RPMI8226 (cell line): ENCODE results near the gene NT5C1B.
A peak's percentile ranks its signal among the peaks of the same experiment; 100 is the strongest.

Experiments
- DNase-seq: peaks from one replicate; pipeline ENCODE4 v3.0.0-alpha.2; 2015

Gene NT5C1B

DNA sequence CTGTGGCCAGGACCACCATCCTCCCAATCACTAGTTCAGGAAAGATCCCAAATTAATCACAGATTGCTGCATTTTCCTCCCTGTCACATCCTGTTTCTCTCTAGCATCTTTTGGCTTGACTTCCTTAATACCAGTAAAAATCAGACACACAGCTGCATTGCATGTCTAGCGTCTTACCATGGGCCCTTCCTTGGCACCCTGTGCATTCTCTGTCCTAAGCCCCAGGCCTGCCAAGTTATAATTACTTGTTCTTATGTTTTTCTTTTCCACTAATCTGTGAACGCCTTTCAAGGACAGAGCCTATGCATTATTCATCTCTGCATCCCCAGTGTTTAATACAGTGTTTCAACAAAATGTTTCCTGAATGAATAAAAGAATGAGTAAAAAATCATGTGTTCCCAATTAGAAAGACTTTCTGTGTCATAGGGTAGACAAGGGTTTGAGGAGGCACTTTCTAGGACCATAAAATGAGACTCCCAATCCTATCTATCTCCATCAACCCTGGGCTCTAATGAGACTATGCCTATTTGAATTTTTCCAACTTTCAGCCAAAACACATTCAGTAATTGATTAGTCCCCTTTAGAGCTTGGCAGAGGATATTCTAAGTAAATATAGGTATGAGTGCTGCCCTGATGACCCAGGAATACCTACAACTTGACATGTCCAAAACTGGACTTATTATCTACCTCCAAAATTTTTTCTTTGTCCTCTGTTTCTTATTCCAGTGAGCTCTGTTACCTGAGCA lies 10.3 kb upstream of the NT5C1B start:
- no peak for DNase-seq

- no peak for DNase-seq
These were observed 9.6 kb upstream of the NT5C1B start for GRCh38 chr2:18598848-18599484.

DNA sequence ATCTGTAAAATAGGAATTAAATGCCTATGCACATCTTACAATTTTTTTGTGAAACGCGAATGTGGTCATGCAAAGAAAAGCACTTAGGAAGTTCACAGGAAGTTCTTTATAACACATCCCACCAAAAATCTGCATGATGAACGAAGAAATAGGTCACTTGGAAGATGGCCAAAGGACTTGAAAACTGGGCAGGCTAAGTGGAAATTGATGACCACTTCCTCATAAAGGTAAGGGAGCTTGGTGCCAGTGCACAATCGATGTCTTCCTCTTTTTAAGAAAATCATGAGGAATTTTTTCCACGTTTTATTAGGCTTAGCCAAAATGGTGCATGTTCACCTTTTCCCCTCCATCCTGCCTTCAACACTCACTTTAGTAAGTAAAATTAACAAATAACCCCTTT lies 8.2 kb upstream of the NT5C1B start:
- peak; percentile 4 for DNase-seq

GRCh38 chr2:18596993-18597392 lies 7.6 kb upstream of the NT5C1B start:
- no peak for DNase-seq

- no peak for DNase-seq
These were observed 4.1 kb upstream of the NT5C1B start for GRCh38 chr2:18593496-18593895.

GRCh38 chr2:18592372-18592771 lies 3.0 kb upstream of the NT5C1B start:
- DNase-seq = no peak

- no peak for DNase-seq
These were observed 567 bp downstream of the NT5C1B start for GRCh38 chr2:18588802-18589201.

DNA sequence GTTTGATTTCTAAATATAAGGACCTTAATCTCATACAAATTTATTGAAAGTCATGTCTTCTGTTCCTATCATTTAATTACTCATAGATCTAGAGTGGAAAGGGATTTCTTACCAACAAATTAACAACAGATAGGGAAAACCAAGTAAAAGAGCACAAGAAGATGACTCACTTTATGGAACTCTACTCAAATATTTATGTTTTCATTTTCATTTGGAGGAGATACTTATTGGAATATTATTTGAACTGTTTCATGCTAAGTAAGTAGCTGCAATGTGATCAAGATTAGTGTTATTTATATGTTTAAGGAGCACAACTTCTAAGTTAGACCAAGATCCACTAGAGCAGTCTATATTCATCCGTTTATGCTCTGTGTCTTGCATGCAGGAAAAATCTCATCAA lies 1.3 kb downstream of the NT5C1B start:
- DNase-seq = no peak

GRCh38 chr2:18585526-18585925 lies 3.8 kb downstream of the NT5C1B start:
- no peak for DNase-seq

DNA sequence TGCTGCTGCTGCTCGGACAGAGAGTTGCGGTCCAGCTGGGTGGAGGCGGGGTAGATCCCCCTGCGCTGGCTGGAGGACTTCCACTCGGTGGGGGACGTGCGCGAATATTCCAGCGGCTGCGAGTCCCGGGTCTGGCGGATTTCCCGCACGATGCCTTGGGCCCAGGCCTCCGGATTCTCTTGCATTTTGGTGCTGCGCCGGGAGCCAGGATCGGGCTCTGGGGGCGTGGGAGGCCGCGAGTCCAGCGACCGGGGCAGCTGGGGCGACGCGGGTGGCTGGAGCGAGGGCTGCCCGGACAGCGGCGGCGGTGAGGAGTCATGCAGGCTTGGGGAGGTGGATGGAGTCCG lies 4.8 kb downstream of the NT5C1B start:
- DNase-seq = no peak

- no peak for DNase-seq
These were observed 5.3 kb downstream of the NT5C1B start for GRCh38 chr2:18583905-18584607.

GRCh38 chr2:18580606-18581005 lies 8.8 kb downstream of the NT5C1B start:
- DNase-seq = no peak

- no peak for DNase-seq
These were observed 11.3 kb downstream of the NT5C1B start for GRCh38 chr2:18578033-18578432.

DNA sequence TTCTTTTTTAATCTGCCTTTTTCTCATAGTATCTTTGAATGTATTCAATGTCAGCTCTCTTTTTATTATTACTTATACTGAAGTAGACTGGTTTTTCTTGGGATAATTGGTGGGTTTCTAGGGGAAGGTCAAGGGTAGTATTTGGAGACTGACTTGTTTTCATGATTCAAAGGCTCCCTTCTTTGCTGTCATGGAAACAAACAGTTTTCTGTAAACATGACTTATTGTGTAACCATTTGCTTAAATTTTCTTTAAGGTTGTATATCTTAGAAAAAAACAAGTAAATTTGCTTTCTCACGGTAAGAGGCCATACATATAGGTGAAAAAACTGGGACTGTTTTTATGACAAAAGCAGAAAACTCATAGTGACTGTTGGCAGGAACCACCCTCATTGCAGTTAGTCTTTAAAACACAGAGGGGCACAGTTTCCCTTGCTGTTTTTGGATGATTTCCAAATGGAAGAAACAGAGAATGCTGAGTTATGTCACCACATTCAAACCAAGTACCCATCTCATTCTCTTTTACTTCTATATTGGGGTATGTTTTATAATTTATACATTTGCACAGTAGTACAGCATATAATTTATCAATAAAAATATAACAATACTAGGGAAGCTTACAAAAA lies 23.1 kb downstream of the NT5C1B start:
- no peak for DNase-seq

DNA sequence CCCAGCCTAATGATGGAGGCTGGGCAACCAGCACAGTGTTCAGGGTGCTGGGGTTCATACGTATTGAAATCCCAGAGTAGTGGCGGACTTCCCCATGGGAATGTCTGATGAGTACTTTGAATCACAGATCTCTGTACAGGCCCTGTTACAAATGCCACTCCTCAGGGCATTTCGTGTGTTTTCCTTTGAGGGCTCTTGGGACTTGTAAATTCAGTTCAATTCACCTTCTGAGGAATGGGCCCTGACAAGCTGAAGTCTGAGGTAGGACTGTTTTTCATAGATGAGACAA lies 28.6 kb downstream of the NT5C1B start:
- DNase-seq = no peak

- peak; percentile 91 for DNase-seq
These were observed 29.2 kb downstream of the NT5C1B start, which contains the start of gene RDH14 for GRCh38 chr2:18560031-18560796. Gene RDH14, minus strand, starts transcription at chr2:18560653. Its CDS starts 81 bp downstream, at chr2:18560572.

- DNase-seq = no peak
These were observed 29.8 kb downstream of the NT5C1B start for GRCh38 chr2:18559531-18560030.

DNA sequence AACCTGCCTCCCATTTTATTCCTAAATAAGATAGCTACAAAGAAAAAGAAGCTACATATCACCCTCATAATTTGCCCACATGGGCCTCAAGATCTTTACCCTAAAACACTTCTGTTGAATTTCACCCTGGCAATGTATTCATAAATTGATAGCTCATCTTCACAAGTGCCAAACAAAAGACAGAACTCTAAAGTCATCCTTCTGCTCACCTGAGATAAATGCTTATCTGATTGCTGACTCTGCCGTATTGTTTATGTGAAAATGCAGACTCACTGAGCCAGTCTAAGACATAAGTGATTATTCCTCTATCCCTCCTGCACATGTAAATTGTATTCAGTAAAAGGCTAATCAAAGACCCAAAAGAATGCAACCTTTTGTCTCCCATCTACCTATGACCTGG lies 30.9 kb downstream of the NT5C1B start:
- no peak for DNase-seq

- DNase-seq = no peak
These were observed 32.2 kb downstream of the NT5C1B start for GRCh38 chr2:18557121-18557520.

DNA sequence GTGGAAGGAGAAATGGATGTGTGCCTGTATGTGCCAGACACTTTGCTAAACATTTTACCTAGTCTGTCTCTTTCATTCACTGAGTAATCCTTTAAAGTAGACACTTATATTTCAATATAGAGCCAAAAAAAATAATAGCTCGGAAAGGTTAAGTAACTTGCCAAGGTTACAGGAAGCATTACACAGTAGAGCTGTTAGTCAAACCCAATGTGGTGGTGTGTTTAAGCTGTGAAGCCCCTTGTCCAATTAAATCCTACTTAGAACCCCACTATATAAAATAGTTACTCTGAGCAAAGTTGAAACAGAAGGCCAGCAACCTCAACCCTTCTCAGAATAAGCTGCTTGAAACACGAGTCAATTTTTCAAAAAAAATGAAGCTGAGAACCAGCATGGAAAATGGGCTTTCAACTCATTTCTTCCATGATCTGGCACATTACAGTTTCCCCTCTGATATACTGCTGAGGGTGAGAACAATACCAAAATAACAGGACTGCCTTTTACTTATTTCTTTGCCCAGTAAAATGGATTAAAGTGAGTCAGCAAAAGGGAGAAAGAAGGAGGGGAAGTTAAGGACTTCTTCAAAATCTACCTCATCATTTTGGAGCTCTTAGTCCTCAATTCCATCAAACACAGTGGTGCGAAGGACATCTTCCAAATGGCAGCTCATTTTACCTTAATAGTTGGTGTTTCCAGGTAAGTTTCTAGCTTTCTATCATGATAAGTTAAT lies 36.9 kb downstream of the NT5C1B start:
- no peak for DNase-seq

GRCh38 chr2:18551623-18552022 lies 37.7 kb downstream of the NT5C1B start:
- DNase-seq = no peak

GRCh38 chr2:18551169-18551568 lies 38.2 kb downstream of the NT5C1B start:
- no peak for DNase-seq
